ENCODE measurements around the gene TAF12.
"Not testable (repeated sequence)": the region's sequence is repeated elsewhere in the genome, so short reads cannot be mapped to it uniquely, and the experiment has no call there.

The TAF12 gene

GRCh38 chr1:28580722-28581530, 61.9 kb downstream of the TAF12 start:
- DNase-seq = peak in 3 of 4 experiments; percentile 49 to 50 (median 50)

DNA sequence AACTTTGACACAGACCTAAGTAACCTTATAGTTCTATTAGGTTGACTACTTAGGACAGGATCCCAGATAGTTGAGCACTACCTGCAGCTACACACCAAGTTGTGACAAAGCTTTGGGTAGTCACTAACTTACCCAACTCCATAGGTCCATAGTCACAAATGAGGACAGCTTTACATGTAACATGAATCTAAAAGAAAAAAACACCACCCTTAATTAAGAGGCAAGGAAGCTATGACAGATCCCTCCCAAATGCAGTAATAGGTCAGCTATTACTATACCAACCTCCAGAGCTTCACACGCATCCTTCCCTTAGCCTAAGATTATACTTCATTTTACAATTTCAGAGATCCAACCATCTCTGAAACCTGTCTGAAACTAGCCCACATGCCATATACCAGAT, 63.5 kb downstream of the TAF12 start:
- no peak for DNase-seq

DNA sequence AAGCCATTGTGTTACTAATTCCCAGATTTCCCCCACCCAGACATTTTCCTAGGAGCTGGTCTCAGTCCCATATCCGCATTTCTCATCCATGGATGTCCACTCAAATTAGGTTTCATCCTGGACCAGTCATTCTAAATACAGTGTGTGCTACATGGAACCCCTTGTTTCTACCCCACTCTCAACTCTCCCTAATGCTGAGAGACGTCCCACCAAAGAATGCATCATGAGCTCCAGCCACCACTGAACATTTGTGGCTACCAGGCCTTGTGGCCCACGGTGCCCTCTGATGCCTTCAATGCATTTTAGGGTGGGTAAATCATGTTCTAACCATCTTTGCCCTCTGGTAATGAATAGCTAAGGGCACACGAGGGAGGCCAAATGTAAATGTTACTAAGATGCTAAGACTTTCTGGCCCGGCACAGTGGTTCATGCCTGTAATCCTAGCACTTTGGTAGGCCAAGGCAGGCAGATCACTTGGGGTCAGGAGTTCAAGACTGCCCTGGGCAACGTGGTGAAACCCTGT, 64.1 kb downstream of the TAF12 start:
- no peak for DNase-seq

GRCh38 chr1:28577738-28578536, 64.9 kb downstream of the TAF12 start:
- no peak for DNase-seq

DNA sequence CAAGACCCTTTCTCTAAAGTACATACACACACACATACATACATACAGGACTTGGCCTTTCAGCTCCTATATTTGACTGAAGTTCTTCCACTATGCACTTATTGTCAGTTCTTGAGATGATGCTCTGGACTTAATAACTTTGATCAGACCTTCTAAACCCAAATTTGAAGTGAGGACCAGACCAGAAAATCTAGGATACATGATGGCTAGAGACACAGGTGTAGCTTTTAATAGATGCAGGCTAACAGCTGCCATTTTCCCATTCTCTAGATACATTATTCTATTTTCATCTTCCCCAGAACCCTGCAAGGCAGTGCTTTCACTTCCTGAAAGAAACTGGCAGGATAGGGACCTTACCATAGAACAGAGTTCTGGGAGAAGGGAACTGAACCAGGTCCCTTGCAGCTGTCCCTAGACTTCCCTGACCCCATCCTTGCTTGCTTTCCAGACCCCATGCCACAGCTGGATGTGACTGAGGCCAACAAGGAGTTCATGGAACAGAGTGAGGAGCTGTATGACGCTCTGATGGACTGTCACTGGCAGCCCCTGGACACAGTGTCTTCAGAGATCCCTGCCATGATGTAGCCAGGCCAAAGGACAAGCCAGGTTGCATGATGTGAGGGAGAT, 65.7 kb downstream of the TAF12 start:
- DNase-seq = no peak

DNA sequence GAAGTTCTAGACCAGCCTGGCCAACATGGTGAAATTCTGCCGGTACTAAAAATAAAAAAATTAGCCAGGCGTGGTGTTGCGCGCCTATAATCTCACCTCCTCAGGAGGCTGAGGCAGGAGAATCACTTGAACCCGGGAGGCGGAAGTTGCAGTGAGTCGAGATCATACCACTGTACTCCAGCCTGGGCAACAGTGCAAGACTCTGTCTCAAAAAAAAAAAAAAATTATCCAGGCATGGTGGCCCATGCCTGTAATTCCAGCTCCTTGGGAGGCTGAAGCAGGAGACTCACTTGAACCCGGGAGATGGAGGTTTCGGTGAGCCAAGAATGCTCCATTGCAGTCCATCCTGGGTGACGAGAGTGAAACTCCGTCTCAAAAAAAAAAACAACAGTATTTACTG, 69.3 kb downstream of the TAF12 start:
- no peak for DNase-seq

DNA sequence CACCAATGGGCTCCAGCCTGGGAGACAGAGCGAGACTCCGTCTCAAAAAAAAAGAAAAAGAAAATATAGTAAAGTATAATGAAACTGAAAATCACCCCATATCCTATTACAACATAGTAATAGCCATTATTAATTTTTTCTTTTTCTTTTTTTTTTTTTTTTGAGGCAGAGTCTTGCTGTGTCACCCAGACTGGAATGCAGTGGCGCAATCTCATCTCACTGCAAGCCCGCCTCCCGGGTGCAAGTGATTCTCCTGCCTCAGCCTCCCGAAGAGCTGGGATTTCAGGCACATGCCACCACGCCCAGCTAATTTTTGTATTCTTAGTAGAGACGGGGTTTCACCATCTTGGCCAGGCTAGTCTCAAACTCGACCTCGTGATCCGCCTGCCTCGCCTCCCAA, 70.0 kb downstream of the TAF12 start:
- DNase-seq = not testable (repeated sequence)

DNA sequence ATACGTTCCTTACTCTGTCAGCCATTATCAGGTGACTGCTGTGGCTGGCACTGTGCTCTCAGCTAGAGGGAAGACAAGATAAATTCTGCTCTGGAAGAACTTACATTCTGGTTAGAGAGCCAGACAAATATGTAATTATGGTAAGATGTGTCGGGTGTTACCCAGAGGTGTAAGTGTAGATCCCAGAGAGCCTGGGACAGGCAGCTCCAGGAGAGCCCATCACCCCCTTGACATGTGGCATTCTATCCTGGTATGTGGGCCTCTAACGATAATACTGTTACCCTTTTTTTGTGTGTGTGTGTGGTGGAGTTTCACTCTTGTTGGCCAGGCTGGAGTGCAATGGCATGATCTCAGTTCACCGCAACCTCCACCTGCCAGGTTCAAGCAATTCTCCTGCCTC, 71.0 kb downstream of the TAF12 start:
- no peak for DNase-seq

GRCh38 chr1:28566931-28567330, 75.9 kb downstream of the TAF12 start:
- DNase-seq = no peak

DNA sequence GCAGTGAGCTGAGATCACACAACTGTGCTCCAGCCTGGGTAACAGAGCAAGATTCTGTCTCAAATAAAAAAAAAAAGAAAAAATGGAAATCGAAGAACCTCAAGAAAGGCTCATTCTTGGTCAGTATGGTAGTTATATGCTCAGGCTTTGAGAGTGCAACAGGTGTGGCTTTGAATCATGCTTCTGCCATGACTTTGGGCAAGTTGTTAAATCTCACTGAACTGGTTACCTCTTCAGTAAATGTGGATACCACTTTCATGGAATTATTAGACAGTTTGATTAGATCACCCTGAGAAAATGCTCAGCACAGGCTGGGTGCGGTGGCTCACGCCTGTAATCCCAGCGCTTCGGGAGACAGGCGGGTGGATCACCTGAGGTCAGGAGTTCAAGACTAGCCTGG, 77.1 kb downstream of the TAF12 start:
- DNase-seq = no peak

GRCh38 chr1:28565040-28565439, 77.8 kb downstream of the TAF12 start:
- no peak for DNase-seq

GRCh38 chr1:28564310-28564709, 78.6 kb downstream of the TAF12 start:
- no peak for DNase-seq

GRCh38 chr1:28560886-28561285, 82.0 kb downstream of the TAF12 start:
- no peak for DNase-seq

Data from activated CD4-positive, CD25-positive, alpha-beta regulatory T cell (primary cell).